HG02938 (cell line): ENCODE measurements around the gene EPHA3.
"Not testable (repeated sequence)": the region's sequence is repeated elsewhere in the genome, so short reads cannot be mapped to it uniquely, and the experiment has no call there.

Experiments
- ATAC-seq: cut with Tn5 transposase; IDR thresholded peaks from one replicate; pipeline ENCODE4 v1.9.1; 2021; ENCODE audit warnings: mild to moderate bottlenecking, moderate library complexity; ENCODE audit not compliant: unreplicated experiment

Gene EPHA3

DNA sequence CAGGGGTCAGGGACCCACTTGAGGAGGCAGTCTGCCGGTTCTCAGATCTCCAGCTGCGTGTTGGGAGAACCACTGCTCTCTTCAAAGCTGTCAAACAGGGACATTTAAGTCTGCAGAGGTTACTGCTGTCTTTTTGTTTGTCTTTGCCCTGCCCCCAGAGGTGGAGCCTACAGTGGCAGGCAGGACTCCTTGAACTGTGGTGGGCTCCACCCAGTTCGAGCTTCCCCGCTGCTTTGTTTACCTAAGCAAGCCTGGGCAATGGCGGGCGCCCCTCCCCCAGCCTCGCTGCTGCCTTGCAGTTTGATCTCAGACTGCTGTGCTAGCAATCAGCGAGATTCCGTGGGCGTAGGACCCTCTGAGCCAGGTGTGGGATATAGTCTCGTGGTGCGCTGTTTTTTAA lies 243.5 kb downstream of the EPHA3 start:
- not testable (repeated sequence) for ATAC-seq

DNA sequence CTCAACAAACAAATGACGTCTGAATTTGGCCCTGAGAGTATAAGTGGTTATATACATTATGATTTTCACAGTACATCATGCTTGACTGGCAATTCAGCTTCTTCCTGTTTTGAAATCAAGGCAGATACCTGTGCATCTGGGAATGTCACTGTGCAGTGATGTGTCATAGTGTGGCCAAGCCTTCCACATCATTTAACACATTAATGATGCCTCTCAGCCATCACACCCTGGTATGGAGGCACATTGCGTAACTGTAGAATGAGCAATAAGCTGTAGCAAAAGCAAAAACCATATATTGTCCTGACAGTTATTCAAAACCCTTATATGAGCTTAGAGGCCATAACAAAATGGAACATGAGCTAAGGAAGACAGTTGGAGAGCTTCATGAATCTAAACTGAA lies 246.0 kb downstream of the EPHA3 start:
- no peak for ATAC-seq

DNA sequence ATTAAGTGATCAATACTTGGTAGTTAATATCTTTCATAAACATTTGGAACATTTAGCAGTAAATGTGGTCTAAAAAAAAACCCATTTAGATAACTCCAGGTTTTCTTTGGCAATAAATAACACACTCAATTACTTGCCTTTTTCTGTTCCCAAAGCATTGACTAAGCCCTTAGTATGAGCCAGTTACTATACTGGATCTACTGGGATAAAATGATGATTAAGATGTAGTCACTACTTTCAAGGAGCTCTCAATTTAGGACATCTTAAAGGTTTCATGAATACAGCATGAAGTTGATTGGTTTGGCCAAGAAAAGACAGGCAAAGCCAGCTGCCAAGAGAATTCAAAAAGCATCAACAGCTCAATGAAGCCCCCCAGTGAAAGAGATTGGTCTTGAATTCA lies 250.9 kb downstream of the EPHA3 start:
- no peak for ATAC-seq

DNA sequence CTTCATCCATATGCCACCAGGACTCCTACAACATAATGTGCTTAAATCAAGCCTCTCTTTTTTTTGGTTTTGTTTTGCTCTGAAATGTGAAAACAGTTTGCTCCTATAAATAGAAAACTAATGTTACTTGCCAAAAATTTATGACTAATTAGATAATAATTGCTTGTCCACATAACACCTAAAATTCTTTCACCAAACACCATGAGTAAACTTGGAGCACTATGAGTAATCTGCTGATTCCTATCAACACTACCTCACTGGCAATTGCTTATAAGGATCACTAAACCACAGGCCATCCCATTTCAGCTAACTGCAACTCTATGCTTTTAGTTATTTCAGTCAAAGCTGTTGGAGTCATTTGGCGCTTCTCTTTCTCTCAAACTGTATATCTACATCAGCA lies 252.7 kb downstream of the EPHA3 start:
- ATAC-seq: no peak

GRCh38 chr3:89362496-89362895 lies 255.1 kb downstream of the EPHA3 start:
- no peak for ATAC-seq

- no peak for ATAC-seq
Measured at GRCh38 chr3:89363171-89363570, 255.8 kb downstream of the EPHA3 start.

DNA sequence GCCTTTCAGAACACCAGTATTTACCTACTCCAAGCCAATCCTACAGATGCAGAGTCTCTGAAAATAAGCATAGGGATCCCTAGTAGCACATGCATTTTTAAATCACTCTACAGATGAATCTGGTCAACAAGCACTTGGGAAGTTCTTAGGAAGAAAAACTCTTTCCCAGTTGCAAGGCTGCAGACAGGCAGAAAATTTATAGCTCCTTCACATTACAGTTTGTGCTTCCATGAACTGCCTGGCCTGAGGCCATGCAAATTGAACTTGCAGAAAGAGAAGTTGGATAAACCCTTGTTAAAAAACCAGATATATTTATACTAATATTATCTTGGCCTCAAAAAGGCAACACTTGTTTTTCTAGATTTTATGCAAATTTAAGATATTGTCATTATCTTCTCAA lies 256.9 kb downstream of the EPHA3 start:
- ATAC-seq: no peak

DNA sequence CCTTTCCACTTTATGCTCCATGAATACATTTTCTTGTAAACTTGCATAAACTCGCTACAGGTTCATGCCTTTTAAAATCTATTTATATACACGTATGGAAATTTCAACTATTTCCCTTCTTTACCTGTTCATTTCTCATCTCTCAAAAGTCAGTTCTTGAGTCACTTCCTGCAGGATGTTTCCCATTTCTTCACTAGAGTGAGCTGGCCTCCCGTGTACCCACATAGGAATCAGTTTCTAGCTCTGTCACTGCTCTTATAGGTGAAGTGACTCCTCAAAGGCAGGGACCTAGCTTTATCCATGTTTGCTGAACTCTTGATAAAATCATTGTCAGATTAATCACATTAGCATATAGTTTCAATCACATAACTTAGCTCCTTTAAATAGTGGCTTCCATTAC lies 259.7 kb downstream of the EPHA3 start:
- ATAC-seq: no peak

- ATAC-seq: no peak
Measured at GRCh38 chr3:89368846-89369245, 261.4 kb downstream of the EPHA3 start.

- no peak for ATAC-seq
Measured at GRCh38 chr3:89372456-89372855, 265.0 kb downstream of the EPHA3 start.

DNA sequence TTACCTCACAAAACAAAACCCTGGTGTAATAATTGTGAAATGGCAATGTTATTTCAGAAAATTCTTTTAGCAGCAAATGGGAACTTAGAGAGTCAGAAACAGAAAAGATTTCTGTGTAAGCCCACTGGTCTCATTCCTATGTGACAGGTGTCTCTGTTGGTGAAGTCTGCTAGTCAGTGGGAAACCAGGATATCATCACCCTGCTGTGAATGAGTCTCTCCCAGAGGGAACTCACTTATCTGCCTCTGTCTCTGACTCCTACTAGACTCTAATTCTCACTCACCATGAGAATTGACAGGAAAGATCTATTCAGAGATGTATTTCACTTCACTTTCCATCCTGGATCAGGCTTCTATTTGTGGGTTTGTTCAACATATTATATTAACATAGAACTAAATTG lies 266.0 kb downstream of the EPHA3 start:
- no peak for ATAC-seq

- no peak for ATAC-seq
Measured at GRCh38 chr3:89375451-89375850, 268.0 kb downstream of the EPHA3 start.

- ATAC-seq: no peak
Measured at GRCh38 chr3:89380016-89380415, 272.6 kb downstream of the EPHA3 start.

GRCh38 chr3:89392991-89393390 lies 285.6 kb downstream of the EPHA3 start:
- ATAC-seq: no peak

- ATAC-seq: no peak
Measured at GRCh38 chr3:89395456-89395855, 288.0 kb downstream of the EPHA3 start.

GRCh38 chr3:89395996-89396395 lies 288.6 kb downstream of the EPHA3 start:
- no peak for ATAC-seq

DNA sequence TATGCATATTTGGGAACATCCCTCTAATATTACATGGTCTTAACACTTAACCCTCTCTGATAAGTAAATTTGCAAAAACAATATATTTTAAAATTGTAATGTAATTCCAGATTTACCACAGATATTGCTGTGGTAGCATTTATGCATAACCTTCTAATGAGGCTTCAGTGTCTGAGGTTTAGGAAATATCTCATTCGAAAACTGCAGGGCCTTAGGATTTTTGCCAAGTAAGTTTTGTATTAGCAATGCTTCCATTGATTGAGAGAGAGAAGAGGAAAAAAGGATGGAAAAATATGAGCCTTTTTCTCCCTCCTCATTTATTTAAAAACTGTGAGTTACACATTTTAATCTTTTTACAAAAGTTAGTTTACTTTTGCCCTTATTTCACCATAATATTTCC lies 294.6 kb downstream of the EPHA3 start:
- ATAC-seq: no peak

DNA sequence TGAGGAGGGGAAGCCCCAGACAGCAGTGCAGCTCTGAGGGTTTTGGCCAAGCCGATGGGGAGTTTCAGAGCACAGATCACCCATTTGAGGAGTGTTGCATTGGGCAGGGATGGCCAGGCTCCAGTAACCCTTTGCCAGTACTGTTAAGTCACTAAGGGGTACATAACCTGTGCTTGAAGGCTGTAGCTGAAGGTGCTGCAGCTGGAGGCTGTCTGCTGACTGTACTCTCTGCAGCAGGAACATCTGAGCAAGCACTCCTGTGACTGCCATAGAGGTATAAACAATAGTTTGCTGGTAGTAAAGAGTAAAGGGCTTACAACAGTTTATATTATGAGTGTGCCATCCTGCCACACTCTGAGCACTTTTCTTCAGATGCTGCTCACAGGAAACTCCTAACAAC lies 297.8 kb downstream of the EPHA3 start:
- no peak for ATAC-seq

DNA sequence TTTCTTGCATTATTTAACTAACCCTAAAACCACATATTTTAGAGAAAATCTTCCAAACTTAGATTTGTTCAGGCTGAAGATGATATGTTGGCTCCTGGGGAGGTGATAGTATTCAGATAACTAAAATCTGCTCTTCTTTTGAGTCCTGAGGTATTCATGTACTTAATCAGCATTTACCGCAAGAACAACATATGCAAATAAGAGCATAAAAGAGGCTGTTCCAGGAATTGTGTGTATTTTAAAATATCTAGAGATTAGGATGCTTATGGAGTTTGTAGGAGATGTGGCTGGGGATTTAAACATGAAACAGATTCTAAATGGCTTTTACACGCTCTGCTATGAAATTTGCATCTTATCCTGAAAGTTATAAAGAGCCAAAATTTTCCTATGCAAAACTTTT lies 298.2 kb downstream of the EPHA3 start:
- ATAC-seq: no peak

DNA sequence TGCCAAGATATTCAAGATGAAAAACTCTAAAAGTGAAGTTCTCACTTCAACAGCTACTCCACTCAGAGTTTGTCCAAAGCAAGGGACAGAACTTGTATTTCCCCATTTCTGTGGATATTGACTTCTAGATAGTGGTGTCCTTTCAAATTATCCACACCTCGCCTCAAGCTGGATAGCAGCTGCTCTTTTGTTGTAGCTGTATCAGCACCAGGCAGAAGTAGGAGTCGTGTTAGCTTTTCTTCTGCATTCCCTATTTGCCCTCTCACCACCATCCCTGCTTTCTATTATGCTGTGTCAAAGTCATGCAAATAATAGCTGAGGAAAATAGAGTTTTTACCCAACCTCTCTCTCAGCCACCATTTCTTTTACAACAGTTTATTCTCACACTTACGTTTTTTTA lies 303.8 kb downstream of the EPHA3 start:
- ATAC-seq: no peak

DNA sequence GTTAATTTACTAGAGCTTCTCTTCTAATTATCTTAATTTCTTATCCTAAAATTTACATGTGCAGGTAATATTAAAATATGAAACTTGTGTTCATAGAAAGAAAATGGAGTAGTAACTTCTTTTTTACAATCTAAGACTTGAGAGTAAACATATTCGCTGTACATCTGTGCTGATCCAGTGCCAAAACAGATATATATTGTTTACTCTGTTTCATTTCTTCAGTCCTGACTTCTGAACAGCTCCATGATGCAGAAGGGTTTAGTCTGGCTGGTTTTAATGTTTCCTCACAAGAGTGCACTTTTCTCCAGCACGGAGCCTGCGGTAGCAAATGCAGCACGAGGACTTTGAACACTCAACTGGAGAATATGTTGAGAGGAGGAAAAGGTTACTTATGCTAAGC lies 306.8 kb downstream of the EPHA3 start:
- ATAC-seq: no peak

- ATAC-seq: no peak
Measured at GRCh38 chr3:89419647-89420241, 312.3 kb downstream of the EPHA3 start.

- no peak for ATAC-seq
Measured at GRCh38 chr3:89426060-89426459, 318.6 kb downstream of the EPHA3 start.
